GM18517 (cell line): ENCODE results near the gene IGFBP1.

Experiments
- ATAC-seq: cut with Tn5 transposase; IDR thresholded peaks from one replicate; pipeline ENCODE4 v1.9.1; 2021; ENCODE audit warnings: mild to moderate bottlenecking, moderate library complexity; ENCODE audit not compliant: unreplicated experiment

Gene IGFBP1

DNA sequence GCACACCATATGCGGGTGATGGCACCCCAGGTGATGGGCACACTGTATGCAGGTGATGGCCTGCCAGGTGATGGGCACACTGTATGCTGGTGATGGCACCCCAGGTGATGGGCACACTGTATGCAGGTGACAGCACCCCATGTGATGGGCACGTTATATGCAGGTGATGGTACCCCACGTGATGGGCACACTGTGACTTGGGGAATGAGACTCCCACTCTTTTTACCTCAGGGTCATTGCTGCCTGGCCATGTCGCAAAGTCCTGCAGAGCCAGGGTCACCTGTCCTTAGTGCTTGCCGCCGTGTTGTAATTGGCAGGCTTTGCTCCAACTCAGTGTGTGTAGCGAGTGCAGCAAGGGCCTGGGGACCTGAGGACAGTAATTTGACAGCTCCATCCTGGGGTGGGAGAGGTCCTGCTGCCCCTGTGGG, 7.8 kb upstream of the IGFBP1 start:
- ATAC-seq: no peak

GRCh38 chr7:45881280-45881758, 7.0 kb upstream of the IGFBP1 start:
- no peak for ATAC-seq

DNA sequence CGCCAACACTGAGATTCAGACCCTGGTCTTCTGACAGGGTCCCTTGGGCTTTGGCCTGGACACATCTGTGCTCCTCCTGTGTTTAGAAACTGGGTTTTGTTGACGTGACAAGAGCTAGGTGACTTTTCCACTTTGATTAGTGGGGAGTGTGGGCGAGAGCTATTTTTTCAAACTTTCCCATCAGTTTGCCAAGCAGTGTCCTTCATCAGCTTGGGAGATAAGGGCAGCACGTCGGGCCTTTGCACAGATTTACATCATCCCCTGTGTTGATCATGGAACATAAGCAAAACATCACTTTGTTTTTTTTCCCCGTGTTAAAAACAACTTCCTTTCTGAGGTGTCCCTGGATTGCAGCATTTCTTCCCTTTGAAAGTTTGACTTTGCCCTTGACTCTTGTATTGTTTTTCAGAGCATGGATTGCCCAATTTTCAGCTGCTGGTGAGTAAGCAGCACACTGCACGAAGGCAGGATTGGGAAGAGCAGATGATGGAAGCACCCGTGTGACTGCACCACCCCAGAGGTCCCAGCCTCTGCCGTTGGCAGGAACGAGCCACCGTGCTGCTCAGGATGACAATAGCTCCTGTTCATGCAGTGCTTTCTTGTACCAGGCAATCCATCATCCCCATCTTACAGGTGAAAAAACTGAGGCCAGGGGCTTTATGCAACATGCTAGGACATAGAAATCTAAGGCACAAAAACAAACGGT, 6.4 kb upstream of the IGFBP1 start:
- no peak for ATAC-seq

DNA sequence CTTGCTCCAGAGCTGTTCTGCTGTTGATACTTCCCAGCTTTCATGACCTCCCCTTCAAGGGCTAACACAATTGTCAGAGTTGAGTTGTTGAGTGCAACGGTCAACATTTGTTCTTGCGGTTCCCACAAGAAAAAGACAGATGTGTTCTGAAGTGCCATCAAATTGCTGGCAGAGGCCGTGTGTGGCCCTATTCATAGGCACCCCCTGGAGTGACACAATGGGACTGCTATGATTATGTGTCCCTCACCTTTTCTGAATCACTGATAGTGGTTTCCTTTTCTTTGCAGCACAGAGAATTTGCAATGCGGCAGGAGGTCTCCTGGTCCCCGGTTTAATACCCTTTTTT, 5.8 kb upstream of the IGFBP1 start:
- ATAC-seq: no peak

DNA sequence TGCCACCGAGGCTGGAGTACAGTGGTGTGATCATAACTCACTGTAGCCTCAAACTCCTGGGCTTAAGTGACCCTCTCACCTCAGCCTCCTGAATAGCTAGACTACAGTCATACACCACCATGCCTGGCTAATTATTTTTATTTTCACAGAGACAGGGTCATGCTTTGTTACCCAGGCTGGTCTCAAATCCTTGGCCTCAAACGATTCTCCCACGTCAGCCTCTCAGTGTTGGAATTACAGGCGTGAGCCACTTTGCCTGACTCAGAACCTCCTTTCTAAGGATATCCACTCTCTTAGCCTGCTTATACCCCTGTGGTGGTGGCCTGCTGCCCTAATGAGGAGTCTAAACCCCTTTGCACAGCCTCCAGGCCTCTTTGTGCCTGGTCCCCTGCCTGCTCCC, 4.2 kb upstream of the IGFBP1 start:
- no peak for ATAC-seq

DNA sequence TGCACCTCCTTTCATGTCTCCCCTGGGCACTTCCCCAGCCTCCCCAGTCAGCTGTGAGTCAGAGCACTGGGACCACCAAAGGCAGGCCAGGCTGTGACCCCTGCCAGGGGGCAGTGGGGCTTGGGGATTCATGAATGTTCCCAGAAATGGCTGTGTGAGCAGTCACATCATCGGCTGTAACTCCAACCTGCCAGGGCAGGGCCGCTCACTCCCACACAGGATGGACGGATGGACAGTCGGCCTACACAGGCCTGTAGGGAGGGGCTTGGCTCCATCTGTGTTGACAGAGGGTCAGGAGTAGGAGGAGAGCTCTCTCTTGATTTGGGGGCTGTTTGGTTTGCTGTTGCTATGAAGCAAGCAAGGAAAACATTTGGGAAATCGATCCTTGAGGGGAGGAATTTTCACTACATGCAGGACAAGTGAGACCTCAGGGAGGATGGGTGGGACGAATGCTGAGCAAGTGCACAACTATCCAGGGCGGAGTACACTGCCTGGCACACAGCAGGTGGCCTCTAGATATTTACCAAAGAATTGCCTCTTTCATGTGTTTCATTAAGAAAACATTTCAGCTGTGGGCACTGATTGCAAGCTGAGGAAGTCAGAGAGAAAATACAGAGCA, 2.9 kb upstream of the IGFBP1 start:
- ATAC-seq: no peak

- no peak for ATAC-seq
Observed at GRCh38 chr7:45886931-45887667, 1.2 kb upstream of the IGFBP1 start.

- no peak for ATAC-seq
Observed at GRCh38 chr7:45888993-45889366, 692 bp downstream of the IGFBP1 start.

DNA sequence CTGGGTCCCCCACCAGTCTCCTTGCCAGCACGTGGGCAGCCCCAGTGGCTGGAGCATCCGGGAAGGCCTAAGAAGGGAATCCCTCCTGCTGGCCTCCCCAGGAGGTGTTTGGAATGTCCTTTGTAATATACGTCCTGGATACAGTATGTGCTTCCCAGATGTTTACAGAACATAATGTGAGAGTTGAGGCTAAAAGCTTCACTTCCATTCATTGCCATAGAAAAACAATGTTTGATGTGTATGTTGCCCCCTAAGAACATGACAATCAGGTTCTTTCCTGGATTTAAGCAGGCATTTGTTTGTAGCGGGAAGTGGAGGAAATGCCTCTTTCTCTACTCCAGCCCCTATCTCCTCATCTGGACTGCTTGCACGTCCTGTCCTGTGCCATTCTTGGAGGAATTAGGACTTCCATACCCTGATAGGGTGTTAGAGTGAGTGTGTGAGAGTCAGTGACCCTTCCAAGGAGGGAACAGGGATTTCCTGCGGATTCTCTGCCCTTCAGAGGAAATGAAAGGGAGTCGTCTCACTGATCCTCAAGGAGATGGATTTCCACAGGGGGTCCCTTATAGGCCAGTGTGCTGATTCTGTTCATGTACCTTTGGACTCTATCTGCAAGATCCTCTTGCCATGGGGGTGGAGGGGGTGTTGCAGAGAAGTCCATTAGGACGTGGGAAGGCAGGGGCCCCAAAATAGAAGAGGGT, 1.2 kb downstream of the IGFBP1 start:
- no peak for ATAC-seq

- ATAC-seq: no peak
Observed at GRCh38 chr7:45890125-45890901, 2.0 kb downstream of the IGFBP1 start.

GRCh38 chr7:45890902-45891461, 2.7 kb downstream of the IGFBP1 start:
- ATAC-seq: no peak

DNA sequence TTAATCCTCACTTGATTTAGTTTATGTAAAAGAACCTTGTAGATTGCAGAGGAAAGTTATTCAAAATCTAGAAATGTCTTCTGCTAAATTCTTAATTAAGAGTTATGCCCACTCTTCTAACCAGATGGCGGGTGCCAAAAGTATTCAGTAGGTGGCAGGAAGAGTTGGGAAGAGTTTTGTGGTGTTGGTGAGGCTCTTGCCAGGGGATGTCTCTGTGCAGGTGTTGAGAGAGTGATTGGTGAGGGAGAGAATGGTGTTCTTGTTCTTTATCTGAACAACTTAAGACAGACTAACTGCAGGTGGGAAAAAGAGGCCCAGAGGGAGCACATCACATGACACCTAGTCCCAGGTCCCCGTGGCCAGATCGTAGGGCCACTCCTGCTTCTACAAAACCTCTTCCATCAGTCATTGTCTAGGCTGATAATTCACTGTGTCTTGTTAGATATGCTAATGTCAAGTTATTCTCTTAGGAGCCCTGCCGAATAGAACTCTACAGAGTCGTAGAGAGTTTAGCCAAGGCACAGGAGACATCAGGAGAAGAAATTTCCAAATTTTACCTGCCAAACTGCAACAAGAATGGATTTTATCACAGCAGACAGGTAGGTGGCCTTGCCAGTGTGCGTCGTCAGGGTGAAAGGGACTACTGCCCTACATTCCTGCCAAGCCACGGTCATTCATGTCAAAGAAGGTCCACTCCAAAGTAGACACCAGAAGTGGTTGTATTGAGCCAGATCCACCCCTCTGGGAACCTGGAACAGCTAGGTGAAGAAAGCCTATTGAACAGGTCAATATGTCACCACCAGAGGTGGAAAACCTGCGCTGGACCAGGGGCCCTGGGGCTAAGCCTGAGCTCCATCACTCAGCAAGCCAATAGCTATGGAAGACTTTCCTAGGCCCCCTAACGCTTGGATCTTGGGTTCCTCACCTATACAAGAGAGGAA, 3.4 kb downstream of the IGFBP1 start:
- ATAC-seq: no peak

DNA sequence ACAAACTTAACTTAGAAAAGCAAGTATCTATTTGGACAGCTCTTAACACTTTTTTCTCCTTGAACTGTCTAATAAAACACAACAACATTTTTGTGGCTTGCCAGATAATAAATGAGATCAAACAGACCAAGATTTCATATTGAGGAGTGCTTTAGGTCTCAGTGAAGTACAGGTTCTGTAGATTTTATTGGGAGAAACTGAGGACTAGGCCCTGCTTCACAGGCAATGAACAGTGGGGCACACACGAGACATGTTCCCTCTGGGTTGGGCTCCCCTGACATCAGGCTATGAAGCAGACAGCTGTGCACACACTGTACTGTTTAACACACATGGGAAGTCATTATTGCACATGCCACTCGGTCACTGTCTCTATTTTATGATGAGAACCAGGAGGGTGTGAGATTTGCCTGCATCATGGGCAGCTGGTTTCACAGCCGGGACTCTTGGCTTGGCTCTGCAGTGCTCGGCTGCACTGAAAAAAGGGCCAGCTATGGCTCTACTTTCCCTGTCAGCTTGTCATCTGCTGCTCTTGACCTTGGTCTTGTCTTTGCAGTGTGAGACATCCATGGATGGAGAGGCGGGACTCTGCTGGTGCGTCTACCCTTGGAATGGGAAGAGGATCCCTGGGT, 4.2 kb downstream of the IGFBP1 start:
- no peak for ATAC-seq

DNA sequence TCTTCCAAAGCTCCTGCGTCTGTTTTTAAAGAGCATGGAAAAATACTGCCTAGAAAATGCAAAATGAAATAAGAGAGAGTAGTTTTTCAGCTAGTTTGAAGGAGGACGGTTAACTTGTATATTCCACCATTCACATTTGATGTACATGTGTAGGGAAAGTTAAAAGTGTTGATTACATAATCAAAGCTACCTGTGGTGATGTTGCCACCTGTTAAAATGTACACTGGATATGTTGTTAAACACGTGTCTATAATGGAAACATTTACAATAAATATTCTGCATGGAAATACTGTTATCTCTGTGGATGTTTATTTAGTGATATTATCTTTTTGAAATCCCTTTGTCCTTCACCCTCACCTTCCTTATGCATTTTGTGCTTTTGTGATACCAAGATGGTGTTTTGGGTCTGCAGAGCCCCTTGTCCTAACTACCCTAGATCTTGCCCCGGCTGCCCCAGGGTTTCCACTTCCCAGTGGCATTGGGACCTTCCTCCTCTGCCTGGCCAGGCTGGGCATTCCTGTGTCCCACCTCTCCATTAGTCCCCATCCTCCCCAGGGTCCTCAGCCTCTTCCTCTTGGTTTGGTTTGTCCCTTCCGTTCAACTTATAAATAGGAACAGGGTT, 5.2 kb downstream of the IGFBP1 start:
- no peak for ATAC-seq

DNA sequence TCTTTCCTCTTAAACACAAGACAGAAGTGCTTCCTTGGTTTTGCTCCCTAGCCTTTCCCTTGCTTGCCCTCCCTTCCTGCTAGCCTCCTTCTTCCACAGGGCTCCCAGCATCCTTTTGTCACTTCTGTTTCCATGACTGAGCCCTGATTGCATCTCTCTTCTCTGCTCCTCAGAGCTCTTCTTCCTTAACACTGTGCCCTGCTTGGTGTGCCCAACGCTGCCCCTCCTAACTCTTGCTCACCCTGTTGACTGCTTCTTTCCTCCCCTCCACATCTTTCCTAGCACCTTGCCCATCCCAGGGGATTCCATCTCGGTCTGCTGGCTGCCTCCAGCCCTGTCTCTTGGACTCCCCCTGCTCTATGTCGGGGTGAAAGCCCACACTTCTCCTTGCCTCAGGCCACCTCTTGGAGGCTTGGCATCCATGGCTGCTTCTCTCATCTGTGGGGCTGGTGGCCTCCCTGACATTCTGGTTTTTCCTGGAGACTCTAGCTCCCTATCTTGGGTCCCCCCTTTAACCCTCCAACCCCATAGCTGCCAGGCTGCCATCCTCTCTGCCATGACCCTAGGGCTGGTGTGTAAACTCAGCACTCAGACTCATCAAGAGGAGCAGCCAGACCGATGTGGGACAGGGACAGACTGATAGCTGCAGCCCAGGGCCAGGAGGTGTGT, 5.8 kb downstream of the IGFBP1 start:
- no peak for ATAC-seq

DNA sequence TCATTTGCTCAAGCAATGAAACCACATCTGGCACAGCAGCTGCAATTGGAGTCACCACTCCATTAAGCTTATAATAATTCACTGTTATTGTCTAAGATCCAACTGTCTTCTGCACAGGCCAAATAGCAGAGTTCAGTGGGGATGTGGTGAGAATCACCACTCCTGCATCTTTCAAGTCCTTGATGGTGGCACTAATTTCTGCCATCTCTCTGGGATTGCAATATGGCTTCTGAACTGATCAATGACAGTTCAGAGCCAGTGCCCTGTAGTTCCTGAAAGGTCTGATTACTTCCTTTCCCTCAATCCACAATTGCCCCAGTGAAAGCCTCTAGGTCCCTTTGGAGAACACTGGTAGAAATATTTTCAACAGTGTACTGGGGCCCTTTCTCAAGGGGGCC, 6.4 kb downstream of the IGFBP1 start:
- ATAC-seq: no peak

DNA sequence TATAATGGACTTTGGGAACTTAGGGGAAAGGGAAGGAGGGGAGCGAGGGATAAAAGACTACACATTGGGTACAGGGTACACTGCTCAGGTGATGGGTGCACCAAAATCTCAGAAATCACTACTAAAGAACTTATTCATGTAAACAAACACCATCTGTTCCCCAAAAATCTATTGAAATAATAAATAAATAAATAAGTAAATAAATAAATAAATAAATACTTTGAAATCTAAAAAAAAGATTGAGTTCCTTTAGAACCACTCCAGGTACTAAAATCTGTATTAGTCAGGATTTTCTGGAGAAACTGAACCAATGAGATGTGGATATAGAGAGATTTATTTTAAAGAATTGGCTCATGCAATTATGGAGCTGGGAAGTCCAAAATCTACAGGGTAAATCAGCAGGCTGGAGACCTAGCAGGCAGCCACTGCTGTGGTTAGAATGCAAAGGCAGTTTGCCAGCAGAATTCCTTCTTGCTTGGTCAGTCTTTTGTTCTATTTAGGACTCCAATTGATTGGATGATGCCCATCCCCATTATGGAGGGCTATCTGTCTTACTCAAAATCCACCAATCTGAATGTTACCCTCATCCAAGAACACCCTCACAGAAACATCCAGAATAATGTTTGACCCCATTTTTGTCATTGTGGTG, 8.9 kb downstream of the IGFBP1 start:
- no peak for ATAC-seq
